Trophoblast cell (in vitro differentiated cells and primary cell): ENCODE measurements around the gene PCSK7.
"Not testable (repeated sequence)": the region's sequence is repeated elsewhere in the genome, so short reads cannot be mapped to it uniquely, and the experiment has no call there.

ENCODE experiments used
- DNase-seq, 2 donors: peaks; one replicate each; pipeline ENCODE4 v3.0.0-alpha.2; 2016
- H2AFZ ChIP-seq: 2 replicates; pipeline ENCODE4 v1.6.1; 2013; ENCODE audit warnings: low read length, moderate library complexity, mild to moderate bottlenecking; ENCODE audit not compliant: insufficient read depth, poor library complexity
- H2AK5ac ChIP-seq: 2 replicates; pipeline ENCODE4 v1.6.1; 2013; ENCODE audit warnings: mild to moderate bottlenecking, low read length
- H2BK120ac ChIP-seq: 2 replicates; pipeline ENCODE4 v1.6.1; 2013; ENCODE audit warnings: low read length, mild to moderate bottlenecking, moderate library complexity; ENCODE audit not compliant: insufficient read depth, poor library complexity
- H2BK12ac ChIP-seq: 2 replicates; pipeline ENCODE4 v1.6.1; 2013; ENCODE audit warnings: mild to moderate bottlenecking, low read length, moderate library complexity
- H2BK5ac ChIP-seq: 2 replicates; pipeline ENCODE4 v1.6.1; 2013; ENCODE audit warnings: low read length, low read depth, moderate library complexity, mild to moderate bottlenecking; ENCODE audit not compliant: poor library complexity
- H3K14ac ChIP-seq: 2 replicates; pipeline ENCODE4 v1.6.1; 2013; ENCODE audit warnings: mild to moderate bottlenecking, low read length
- H3K18ac ChIP-seq: 2 replicates; pipeline ENCODE4 v1.6.1; 2013; ENCODE audit warnings: mild to moderate bottlenecking, low read length
- H3K23ac ChIP-seq: 2 replicates; pipeline ENCODE4 v1.6.1; 2013; ENCODE audit warnings: low read length
- H3K27ac ChIP-seq: 2 replicates; pipeline ENCODE4 v1.5.1; 2013; ENCODE audit warnings: low read depth, mild to moderate bottlenecking, inconsistent platforms, low read length, moderate library complexity
- H3K27me3 ChIP-seq: 2 replicates; pipeline ENCODE4 v1.6.1; 2013; ENCODE audit warnings: inconsistent platforms, mild to moderate bottlenecking, low read length, moderate library complexity; ENCODE audit not compliant: insufficient read depth
- H3K36me3 ChIP-seq, 2 experiments: 1 replicate in 1 of 2; 2 replicates in 1 of 2; pipeline ENCODE4 v1.6.1; 2013; ENCODE audit warnings: low read length in 2 of 2, mild to moderate bottlenecking in 2 of 2, moderate library complexity in 1 of 2; ENCODE audit not compliant: insufficient read depth in 2 of 2, control insufficient read depth in 1 of 2
- H3K4ac ChIP-seq: 2 replicates; pipeline ENCODE4 v1.6.1; 2013; ENCODE audit warnings: low read depth, mild to moderate bottlenecking, low read length, moderate library complexity
- H3K4me1 ChIP-seq, 2 experiments: 1 replicate in 1 of 2; 2 replicates in 1 of 2; pipeline ENCODE4 v1.6.1; 2013; ENCODE audit warnings: low read length in 2 of 2, mild to moderate bottlenecking in 2 of 2, moderate library complexity in 1 of 2; ENCODE audit not compliant: insufficient read depth in 2 of 2, control insufficient read depth in 1 of 2
- H3K4me2 ChIP-seq: 2 replicates; pipeline ENCODE4 v1.6.1; 2013; ENCODE audit warnings: inconsistent platforms, mild to moderate bottlenecking, low read length, moderate library complexity
- H3K4me3 ChIP-seq: 2 replicates; pipeline ENCODE4 v1.5.1; 2013; ENCODE audit warnings: mild to moderate bottlenecking, low read depth, low read length, inconsistent platforms
- H3K79me1 ChIP-seq: one replicate; pipeline ENCODE4 v1.6.1; 2013; ENCODE audit warnings: low read length
- H3K79me2 ChIP-seq: 2 replicates; pipeline ENCODE4 v1.6.1; 2013; ENCODE audit warnings: low read length, mild to moderate bottlenecking; ENCODE audit not compliant: control insufficient read depth, insufficient read depth, poor library complexity
- H3K9ac ChIP-seq: 2 replicates; pipeline ENCODE4 v1.6.1; 2013; ENCODE audit warnings: mild to moderate bottlenecking, low read length
- H3K9me3 ChIP-seq: 2 replicates; pipeline ENCODE4 v1.6.1; 2013; ENCODE audit warnings: low read depth, mild to moderate bottlenecking, control low read depth, inconsistent platforms, low read length; ENCODE audit not compliant: insufficient read depth
- H4K12ac ChIP-seq: 2 replicates; pipeline ENCODE4 v1.6.1; 2013; ENCODE audit warnings: low read depth, mild to moderate bottlenecking, low read length, moderate library complexity
- H4K8ac ChIP-seq: 2 replicates; pipeline ENCODE4 v1.6.1; 2013; ENCODE audit warnings: low read depth, mild to moderate bottlenecking, low read length, moderate library complexity
- H4K91ac ChIP-seq: one replicate; pipeline ENCODE4 v1.6.1; 2013; ENCODE audit warnings: low read depth, mild to moderate bottlenecking, low read length, moderate library complexity
- WGBS: extraction: QIAGEN DNeasy Blood & Tissue Kit; methylation state at CpG from one replicate; pipeline ENCODE4 v1.1.7; 2013; ENCODE audit warnings: missing lambda C conversion rate; ENCODE audit not compliant: insufficient read length, insufficient coverage; ENCODE audit errors: extremely low coverage; 5-methylcytosine and 5-hydroxymethylcytosine counted together

Gene PCSK7

GRCh38 chr11:117273550-117274289, 41.8 kb upstream of the PCSK7 start:
- Histone ChIP-seq H3K27ac (no peak overlapping the region), H4K91ac (no peak overlapping the region), H3K14ac (no peak overlapping the region), H2BK120ac (no peak overlapping the region), H3K9me3 (peaks cover 4% of the 10 kb centered on the region), H4K8ac (no peak overlapping the region), H3K4ac (no peak overlapping the region), H3K4me3 (no peak overlapping the region), H2BK5ac (no peak overlapping the region), H2BK12ac (no peak overlapping the region), H3K18ac (no peak overlapping the region), H3K4me2 (no peak overlapping the region), H3K79me1 (peaks cover 5% of the 10 kb centered on the region), H2AFZ (no peak overlapping the region), H3K4me1 (peaks cover 13 to 14% of the 10 kb centered on the region in 2 experiments), H3K27me3 (no peaks in the 10 kb centered on the region), H4K12ac (no peak overlapping the region), H3K9ac (no peak overlapping the region), H3K36me3 (peaks cover 4% of the 10 kb centered on the region in 2 experiments), H2AK5ac (no peak overlapping the region), H3K23ac (no peak overlapping the region), H3K79me2 (no peaks in the 10 kb centered on the region)
- WGBS, result 100% methylated on average over 3 of the region's 9 CpGs
- no peak for DNase-seq

GRCh38 chr11:117272175-117272574, 40.3 kb upstream of the PCSK7 start:
- not testable (repeated sequence) for H3K4me2 ChIP-seq, H3K27me3 ChIP-seq, H3K18ac ChIP-seq, H4K91ac ChIP-seq, H4K12ac ChIP-seq, H3K9ac ChIP-seq, H3K36me3 ChIP-seq, H3K27ac ChIP-seq, H2AFZ ChIP-seq, H2BK5ac ChIP-seq, H4K8ac ChIP-seq, H3K23ac ChIP-seq, H3K4ac ChIP-seq, H2BK12ac ChIP-seq, DNase-seq, H2AK5ac ChIP-seq, H3K4me3 ChIP-seq, H3K79me1 ChIP-seq, H3K14ac ChIP-seq, H2BK120ac ChIP-seq, H3K79me2 ChIP-seq, H3K9me3 ChIP-seq
- peaks cover 13 to 14% of the 10 kb centered on the region in 2 experiments for H3K4me1 ChIP-seq
- WGBS, result no CpG with 5 or more reads among the region's 5 CpGs

- Histone ChIP-seq H3K27ac (peak overlapping the region; percentile 54), H3K4ac (no peak overlapping the region), H2BK12ac (peak overlapping the region; percentile 89), H3K79me2 (no peaks in the 10 kb centered on the region), H3K18ac (no peak overlapping the region), H3K79me1 (peaks cover 5% of the 10 kb centered on the region), H3K23ac (no peak overlapping the region), H4K91ac (peak overlapping the region; percentile 61), H2BK120ac (peak overlapping the region; percentile 46), H3K14ac (no peak overlapping the region), H3K9me3 (peaks cover 4% of the 10 kb centered on the region), H2AK5ac (no peak overlapping the region), H4K12ac (no peak overlapping the region), H3K4me1 (peaks cover 13 to 14% of the 10 kb centered on the region in 2 experiments), H2AFZ (no peak overlapping the region), H3K4me3 (no peak overlapping the region), H3K4me2 (no peak overlapping the region), H3K27me3 (no peaks in the 10 kb centered on the region), H3K9ac (no peak overlapping the region), H3K36me3 (peaks cover 4 to 5% of the 10 kb centered on the region in 2 experiments), H4K8ac (no peak overlapping the region), H2BK5ac (no peak overlapping the region)
- DNase-seq, result no peak
- WGBS, result no CpG with 5 or more reads among the region's 4 CpGs
Measured at GRCh38 chr11:117271208-117271607, 39.3 kb upstream of the PCSK7 start.

GRCh38 chr11:117269856-117270255, 38.0 kb upstream of the PCSK7 start:
- Histone ChIP-seq H3K23ac (no peak overlapping the region), H2AFZ (no peak overlapping the region), H2BK5ac (no peak overlapping the region), H3K27me3 (no peaks in the 10 kb centered on the region), H2AK5ac (no peak overlapping the region), H3K9ac (no peak overlapping the region), H2BK12ac (no peak overlapping the region), H3K4ac (no peak overlapping the region), H4K91ac (no peak overlapping the region), H3K14ac (no peak overlapping the region), H3K4me2 (no peak overlapping the region), H3K79me2 (no peaks in the 10 kb centered on the region), H3K79me1 (peaks cover 5% of the 10 kb centered on the region), H4K8ac (no peak overlapping the region), H3K18ac (no peak overlapping the region), H3K36me3 (peaks cover 4 to 6% of the 10 kb centered on the region in 2 experiments), H3K27ac (no peak overlapping the region), H3K9me3 (peaks cover 4% of the 10 kb centered on the region), H3K4me1 (peaks cover 13 to 14% of the 10 kb centered on the region in 2 experiments), H3K4me3 (no peak overlapping the region), H4K12ac (no peak overlapping the region), H2BK120ac (no peak overlapping the region)
- peak in 1 of 2 donors; percentile 59 for DNase-seq
- WGBS, result no CpG with 5 or more reads among the region's 2 CpGs
